GM12892 (cell line): ENCODE measurements around the gene KDM2B.

Experiments
- POLR2A ChIP-seq: IDR thresholded peaks from 2 replicates; pipeline ENCODE4 v1.6.1; 2011; ENCODE audit warnings: low read depth, low read length, control low read depth
- POLR2AphosphoS5 ChIP-seq: IDR thresholded peaks from 2 replicates; pipeline ENCODE4 v1.6.1; 2011; ENCODE audit warnings: low read depth, low read length, control low read depth

- TF ChIP-seq POLR2AphosphoS5 (no peak), POLR2A (no peak)
Measured at GRCh38 chr12:121602766-121603165, 21.9 kb upstream of the KDM2B start.
